HG02885 (cell line): ENCODE measurements around the gene C9orf50.

ENCODE experiments used
- ATAC-seq: cut with Tn5 transposase; IDR thresholded peaks from one replicate; pipeline ENCODE4 v1.9.1; 2021; ENCODE audit warnings: mild to moderate bottlenecking; ENCODE audit not compliant: unreplicated experiment, poor library complexity

The C9orf50 gene

DNA sequence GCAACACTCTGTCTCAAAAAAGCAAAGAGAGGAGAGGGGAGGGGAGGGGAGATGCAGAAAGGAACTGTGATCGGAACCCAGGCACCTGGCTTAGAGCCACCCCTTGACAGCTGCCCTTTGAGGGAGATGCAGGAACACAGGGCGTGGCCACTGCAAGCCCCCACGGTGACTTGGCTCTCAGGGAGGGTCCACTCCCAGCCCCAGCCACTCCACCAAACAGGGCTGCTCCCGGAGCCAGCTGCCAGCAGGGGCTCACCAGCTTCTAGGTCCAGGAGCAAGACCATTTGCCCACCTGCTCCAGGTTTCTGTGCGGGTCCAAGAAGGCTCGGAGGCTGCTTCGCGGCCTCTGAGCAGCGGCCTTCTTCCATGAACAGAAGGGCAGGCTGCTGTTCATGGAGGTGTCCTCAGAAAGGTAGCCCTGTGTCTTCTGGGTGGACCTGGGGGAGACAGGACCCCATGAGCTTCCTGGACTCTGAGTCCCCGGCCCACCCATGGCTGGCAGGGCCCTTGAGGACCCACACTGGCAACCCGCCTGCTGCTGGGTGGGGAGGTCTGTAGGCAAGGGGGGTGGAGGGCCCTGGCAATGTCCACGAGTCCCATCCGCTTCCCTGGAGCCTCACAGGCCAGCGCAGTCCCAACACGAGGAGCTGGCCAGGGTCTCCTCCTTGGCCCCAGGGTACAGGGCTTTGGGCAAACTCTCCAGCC, 7.9 kb downstream of the C9orf50 start:
- ATAC-seq = no peak

DNA sequence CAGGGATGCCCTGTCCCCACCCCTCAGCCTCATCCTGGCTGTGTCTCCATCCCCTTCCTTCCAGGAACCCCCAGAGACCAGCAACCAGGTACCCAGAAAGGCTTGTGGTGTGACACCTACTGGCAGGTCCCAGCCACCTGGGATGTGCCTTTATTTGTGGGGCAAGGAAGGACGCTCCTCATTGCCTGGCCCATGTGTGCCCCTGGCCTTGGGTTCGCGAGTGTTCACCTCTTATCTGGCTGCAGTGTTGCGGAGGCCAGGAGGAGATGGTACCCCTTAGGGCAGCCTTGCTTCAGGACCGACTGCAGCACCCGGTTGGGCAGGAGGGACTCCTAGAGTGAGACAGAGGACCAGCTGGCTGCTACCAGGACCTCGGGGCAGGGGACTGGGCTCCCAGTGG, 8.8 kb downstream of the C9orf50 start:
- no peak for ATAC-seq

- no peak for ATAC-seq
These were observed 9.5 kb downstream of the C9orf50 start for GRCh38 chr9:129611307-129611800.

DNA sequence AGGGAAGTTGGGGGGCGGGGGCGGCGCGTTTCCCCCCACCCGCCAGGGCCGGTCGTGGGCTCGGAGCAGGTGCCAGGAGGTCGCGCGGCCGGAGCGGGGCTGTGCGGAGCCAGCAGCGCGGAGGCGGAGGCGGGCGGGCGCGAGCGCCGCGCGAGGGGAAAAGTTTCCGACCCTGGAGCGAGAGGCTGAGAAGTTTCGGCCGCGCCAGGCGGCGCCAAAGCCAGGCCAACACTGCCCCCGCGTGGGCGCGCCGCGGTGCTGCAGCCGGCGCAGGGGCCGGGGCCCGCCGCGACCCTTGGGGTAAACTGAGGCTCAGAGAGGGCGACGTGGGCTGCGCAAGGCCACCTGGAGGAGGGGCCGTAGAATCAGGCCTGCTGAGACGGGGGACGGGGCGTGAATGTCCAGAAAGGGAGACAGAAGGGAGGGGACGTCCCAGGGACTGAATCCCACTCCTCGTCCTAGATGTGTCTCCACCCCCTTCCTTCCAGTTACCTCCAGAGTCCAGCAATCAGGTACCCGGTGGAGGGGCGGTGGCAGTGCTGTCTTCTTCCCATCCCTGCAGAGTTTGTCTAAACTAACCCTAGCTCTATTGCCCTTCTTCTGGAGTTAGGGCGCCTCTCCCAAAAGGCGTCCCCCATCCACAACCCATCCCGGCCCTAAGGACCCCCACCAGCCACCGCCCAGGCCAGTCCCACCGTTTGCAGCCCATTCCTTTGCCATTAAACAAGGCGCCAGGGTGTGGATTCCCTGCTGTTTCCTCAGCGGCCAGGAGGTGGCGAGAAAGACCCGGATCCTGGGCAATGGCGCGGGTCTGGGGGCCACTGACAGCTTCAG, 10.2 kb downstream of the C9orf50 start:
- peak; percentile 57 for ATAC-seq

GRCh38 chr9:129610213-129610472, 10.8 kb downstream of the C9orf50 start:
- no peak for ATAC-seq

GRCh38 chr9:129609486-129610212, 11.3 kb downstream of the C9orf50 start:
- ATAC-seq = no peak

DNA sequence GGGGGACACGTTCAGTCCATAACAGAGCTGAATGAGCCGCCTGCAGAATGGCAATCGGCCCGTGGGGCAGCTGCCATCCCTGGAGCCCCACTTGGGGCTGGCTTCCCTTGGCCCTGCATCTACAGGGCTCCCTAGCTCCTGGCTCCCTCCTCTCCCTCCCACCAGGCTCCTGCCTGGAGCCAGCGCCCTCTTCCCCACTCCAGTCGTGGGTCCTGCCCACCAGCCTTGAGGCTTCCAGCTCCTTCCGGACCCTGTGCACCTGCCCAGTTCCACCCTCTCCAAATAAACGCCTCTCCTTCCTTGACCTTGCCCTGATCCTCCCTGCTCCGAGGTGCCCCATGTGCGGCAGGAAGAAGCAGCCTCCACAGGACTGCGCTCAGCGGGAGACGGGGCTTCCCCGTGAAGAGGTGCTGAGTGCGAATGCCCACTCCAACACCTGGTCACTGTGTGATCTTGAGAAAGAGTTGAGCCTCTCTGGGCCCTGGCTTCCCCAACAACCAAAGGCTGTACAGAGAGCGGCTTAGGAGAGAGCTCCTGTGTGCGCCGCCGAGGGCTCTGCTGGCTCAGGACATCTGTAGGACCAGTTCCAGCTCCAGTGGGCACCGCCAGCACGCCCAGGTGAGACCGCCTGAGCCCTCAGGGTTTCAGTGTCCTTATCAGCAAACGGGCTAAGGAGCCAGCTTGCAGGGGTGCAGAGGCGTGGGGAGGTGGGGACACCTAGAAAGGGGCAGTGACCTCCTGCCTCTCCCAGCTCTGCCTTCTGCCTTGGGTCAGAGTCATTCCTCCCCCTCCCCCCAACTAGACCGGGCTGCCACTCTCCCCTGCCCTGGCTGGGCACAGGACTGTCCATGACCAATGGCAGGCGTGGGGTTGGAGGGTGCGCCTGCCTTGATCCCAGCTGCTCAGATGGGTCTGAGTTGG, 12.1 kb downstream of the C9orf50 start:
- no peak for ATAC-seq

DNA sequence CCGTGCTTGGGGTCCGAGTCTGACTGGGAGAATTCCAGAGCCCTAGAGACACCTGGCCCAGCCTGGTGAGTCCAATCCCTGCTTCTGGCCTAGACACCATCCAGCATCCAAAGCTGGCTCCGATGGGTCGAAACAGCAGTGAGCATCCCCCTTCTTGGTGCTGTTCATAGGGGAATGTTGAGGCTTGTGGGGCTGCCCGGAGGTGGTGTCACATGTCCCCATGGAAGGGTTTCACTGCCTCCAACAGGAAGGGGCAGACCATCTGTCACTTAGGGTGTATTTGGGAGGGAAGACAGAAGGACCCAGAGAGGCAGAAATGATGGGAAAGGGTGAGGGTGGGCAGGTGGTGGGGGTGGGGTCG, 13.9 kb downstream of the C9orf50 start:
- no peak for ATAC-seq

- no peak for ATAC-seq
These were observed 14.5 kb downstream of the C9orf50 start for GRCh38 chr9:129606161-129607026.

GRCh38 chr9:129604766-129605163, 16.1 kb downstream of the C9orf50 start:
- no peak for ATAC-seq

GRCh38 chr9:129604056-129604765, 16.7 kb downstream of the C9orf50 start:
- no peak for ATAC-seq

- ATAC-seq = no peak
These were observed 18.1 kb downstream of the C9orf50 start for GRCh38 chr9:129602598-129603415.

GRCh38 chr9:129601082-129601674, 19.7 kb downstream of the C9orf50 start:
- no peak for ATAC-seq

DNA sequence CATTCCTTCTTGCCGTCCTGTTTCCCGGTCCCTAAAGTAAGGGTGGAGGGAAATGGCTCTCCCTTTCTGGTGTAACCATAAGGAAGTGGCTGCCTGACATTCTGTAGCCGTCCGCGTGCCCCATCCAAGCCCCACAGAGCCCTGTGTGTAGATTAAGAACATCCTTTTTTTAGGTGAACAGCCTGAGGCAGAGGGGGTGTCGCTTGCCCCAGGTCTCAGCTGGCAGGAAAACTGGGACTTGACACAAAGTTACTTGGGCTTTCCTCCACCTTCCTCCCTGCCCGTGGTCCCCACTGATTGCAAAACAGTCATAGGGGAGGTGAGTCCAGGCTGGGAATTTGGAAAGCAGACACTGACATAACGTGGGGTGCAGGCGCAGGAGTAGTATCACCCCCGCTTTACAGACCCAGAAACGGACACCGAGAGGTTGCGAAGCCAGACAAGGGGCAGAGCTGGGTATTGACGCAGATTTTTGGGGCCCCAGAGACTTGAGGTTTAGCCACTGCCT, 22.8 kb downstream of the C9orf50 start:
- ATAC-seq = no peak

GRCh38 chr9:129597355-129598088, 23.4 kb downstream of the C9orf50 start:
- ATAC-seq = no peak

DNA sequence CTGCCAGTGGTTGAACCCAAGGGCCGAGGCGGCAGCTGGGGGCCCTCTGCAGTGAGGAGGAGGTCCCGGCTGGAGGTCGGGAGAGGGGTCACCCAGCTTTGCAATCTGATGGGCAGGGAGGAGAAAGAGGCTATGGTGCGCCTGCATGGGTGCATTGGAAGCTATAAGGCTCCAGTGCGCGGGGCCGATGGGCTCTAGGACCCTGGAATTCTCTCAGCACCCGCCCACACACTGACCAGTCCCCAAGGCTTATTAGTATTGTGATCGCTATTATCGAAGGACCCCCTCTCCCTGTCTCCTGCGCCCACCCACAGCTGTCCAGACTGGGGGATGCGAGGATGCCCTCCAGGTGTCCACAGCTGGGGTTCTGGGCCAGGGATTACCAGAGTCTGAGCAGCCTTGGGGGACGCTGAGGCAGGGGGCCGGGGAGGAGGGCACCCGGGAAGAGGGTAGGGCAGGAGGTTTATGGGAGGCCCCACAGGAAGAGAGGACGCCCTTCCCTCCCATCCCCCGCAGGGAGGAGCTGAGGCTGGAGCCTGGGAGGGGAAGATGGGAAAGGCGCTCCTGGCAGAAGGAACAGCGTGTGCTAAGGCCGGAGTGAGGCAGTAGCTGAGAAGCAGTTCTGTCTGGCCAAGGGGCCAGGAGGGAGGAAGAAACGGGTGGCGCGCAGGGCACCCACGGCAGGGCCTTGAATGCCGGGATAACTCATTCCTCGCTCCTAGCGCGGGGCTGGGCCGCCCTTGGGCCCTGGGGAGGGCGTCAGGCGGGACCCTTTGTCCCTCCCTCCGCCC, 24.2 kb downstream of the C9orf50 start:
- no peak for ATAC-seq
